NCI-H1092 treated with DMSO at 0.1 percent for 48 hours (cell line): ENCODE results near the gene TBX15.

Experiments used
- DNase-seq: peaks from one replicate; lab custom pipeline; 2025; lab: John Stamatoyannopoulos, UW

TBX15 gene

GRCh38 chr1:118890851-118891384 lies 97.2 kb downstream of the TBX15 start:
- DNase-seq: no peak

GRCh38 chr1:118884946-118885345 lies 103.2 kb downstream of the TBX15 start:
- DNase-seq: no peak

GRCh38 chr1:118881751-118882150 lies 106.4 kb downstream of the TBX15 start:
- DNase-seq: no peak

- no peak for DNase-seq
Observed at GRCh38 chr1:118878661-118879060, 109.5 kb downstream of the TBX15 start.

- DNase-seq: no peak
Observed at GRCh38 chr1:118877668-118878396, 110.3 kb downstream of the TBX15 start.

- DNase-seq: no peak
Observed at GRCh38 chr1:118871582-118872171, 116.5 kb downstream of the TBX15 start.

GRCh38 chr1:118868387-118868786 lies 119.8 kb downstream of the TBX15 start:
- DNase-seq: no peak

- DNase-seq: no peak
Observed at GRCh38 chr1:118866330-118866729, 121.8 kb downstream of the TBX15 start.

- DNase-seq: no peak
Observed at GRCh38 chr1:118863688-118864087, 124.5 kb downstream of the TBX15 start.

- no peak for DNase-seq
Observed at GRCh38 chr1:118862755-118863154, 125.4 kb downstream of the TBX15 start.

GRCh38 chr1:118861216-118861615 lies 126.9 kb downstream of the TBX15 start:
- DNase-seq: no peak

GRCh38 chr1:118859999-118860398 lies 128.1 kb downstream of the TBX15 start:
- DNase-seq: no peak

- no peak for DNase-seq
Observed at GRCh38 chr1:118846443-118846842, 141.7 kb downstream of the TBX15 start.

GRCh38 chr1:118842452-118843201 lies 145.5 kb downstream of the TBX15 start:
- peak; percentile 98 for DNase-seq

- no peak for DNase-seq
Observed at GRCh38 chr1:118841521-118841920, 146.6 kb downstream of the TBX15 start.
